PFSK-1 (cell line): Measurements from ENCODE around the gene MYORG.

Source experiments
- POLR2AphosphoS5 ChIP-seq: IDR thresholded peaks from 2 replicates; pipeline ENCODE4 v1.6.1; 2012; ENCODE audit warnings: low read depth, mild to moderate bottlenecking, control low read depth, low read length, moderate library complexity
- REST ChIP-seq, 2 experiments: IDR thresholded peaks; 2 replicates each; pipeline versions ENCODE4 v1.6.1 to v1.8.0; 2011 to 2012; ENCODE audit warnings: low read depth in 2 of 2, low read length in 2 of 2, control low read depth in 1 of 2, inconsistent platforms in 1 of 2, mild to moderate bottlenecking in 1 of 2, moderate library complexity in 1 of 2; ENCODE audit not compliant: insufficient read depth in 1 of 2
- TAF1 ChIP-seq: IDR thresholded peaks from 2 replicates; pipeline ENCODE4 v1.6.1; 2012; ENCODE audit warnings: low read length, control low read depth, borderline replicate concordance; ENCODE audit not compliant: insufficient read depth

GRCh38 chr9:34408173-34408572 is 31.5 kb upstream of the MYORG start:
- TF ChIP-seq TAF1: no peak
- TF ChIP-seq POLR2AphosphoS5: no peak
- TF ChIP-seq REST (IDR thresholded peaks at IDR 0.05; ENCODE audit: insufficient read depth in 1 of 2, low read depth in 2 of 2, low read length in 2 of 2): no peak
